ENCODE results near the gene CACNA1I. TPM values are rescaled to one million over a fixed set of nuclear protein-coding genes. Genes with fewer than 3 reads are reported as not detected.

Gene CACNA1I
- total and polyA plus RNA-seq, 12 donors = under 0.01 to 0.06 (median 0.05) TPM; not detected in 6

- intact Hi-C loops (cut with DNase I) = loop anchor here in 1 of 10 donors (10.0 kb wide), 1 partner anchor 57 kb away; no protein-coding TSS in a partner anchor
- ATAC-seq (no peak), DNase-seq (no peak)
- Histone ChIP-seq H3K36me3 (no peaks in the 10 kb centered on the region), H3K9me3 (no peaks in the 10 kb centered on the region), H3K4me3 (no peak overlapping the region), H3K27me3 (peaks cover 0 to 33% (median 22%) of the 10 kb centered on the region in 7 donors), H3K27ac (no peak overlapping the region), H3K4me1 (no peaks in the 10 kb centered on the region)
- WGBS, 2 donors = 50 to 54% methylated on average over 14 of the region's 14 CpGs
- no peak for TF ChIP-seq CTCF (IDR thresholded peaks at IDR 0.05)
These were observed 3.2 kb upstream of the CACNA1I start for GRCh38 chr22:39567135-39567946.

- Histone ChIP-seq H3K4me3 (no peak overlapping the region), H3K9me3 (no peaks in the 10 kb centered on the region), H3K27ac (no peak overlapping the region), H3K4me1 (no peaks in the 10 kb centered on the region), H3K36me3 (no peaks in the 10 kb centered on the region), H3K27me3 (peaks cover 0 to 34% (median 11%) of the 10 kb centered on the region in 7 donors)
- WGBS, 2 donors = 76 to 79% methylated on average over 18 to 19 of the region's 19 CpGs
- DNase-seq (no peak), ATAC-seq (no peak)
- no peak for TF ChIP-seq CTCF (IDR thresholded peaks at IDR 0.05)
- intact Hi-C loops (cut with DNase I) = loop anchor here in 1 of 10 donors (10.0 kb wide), 1 partner anchor 56 kb away; no protein-coding TSS in a partner anchor
These were observed 2.1 kb upstream of the CACNA1I start for GRCh38 chr22:39568278-39568981.

GRCh38 chr22:39569066-39569465, 1.5 kb upstream of the CACNA1I start:
- Histone ChIP-seq H3K4me1 (no peaks in the 10 kb centered on the region), H3K36me3 (no peaks in the 10 kb centered on the region), H3K4me3 (no peak overlapping the region), H3K27ac (no peak overlapping the region), H3K27me3 (peaks cover 0 to 28% (median 8%) of the 10 kb centered on the region in 7 donors), H3K9me3 (no peaks in the 10 kb centered on the region)
- intact Hi-C loops (cut with DNase I) = loop anchor here in 1 of 10 donors (10.0 kb wide), 1 partner anchor 56 kb away; no protein-coding TSS in a partner anchor
- DNase-seq = no peak
- no peak for ATAC-seq
- 93% methylated on average over 7 of the region's 7 CpGs for WGBS, 2 donors
- TF ChIP-seq CTCF (IDR thresholded peaks at IDR 0.05) = no peak

- no peak for ATAC-seq
- H3K27ac ChIP-seq = no peak overlapping the region
- no peak overlapping the region for H3K4me3 ChIP-seq
- WGBS, 2 donors = 75% methylated on average over 3 of the region's 3 CpGs
- intact Hi-C loops (cut with DNase I) = no loop called here
- H3K36me3 ChIP-seq = no peaks in the 10 kb centered on the region
- H3K4me1 ChIP-seq = no peaks in the 10 kb centered on the region
- H3K27me3 ChIP-seq = peaks cover 0 to 18% (median 8%) of the 10 kb centered on the region in 7 donors
- H3K9me3 ChIP-seq = no peaks in the 10 kb centered on the region
- no peak for TF ChIP-seq CTCF (IDR thresholded peaks at IDR 0.05)
- no peak for DNase-seq
These were observed 327 bp upstream of the CACNA1I start for GRCh38 chr22:39570226-39570625.
